GM18520 (cell line): ENCODE data around the gene VKORC1.

Source experiments
- ATAC-seq: cut with Tn5 transposase; IDR thresholded peaks from one replicate; pipeline ENCODE4 v1.9.1; 2021; ENCODE audit not compliant: unreplicated experiment

The VKORC1 gene

DNA sequence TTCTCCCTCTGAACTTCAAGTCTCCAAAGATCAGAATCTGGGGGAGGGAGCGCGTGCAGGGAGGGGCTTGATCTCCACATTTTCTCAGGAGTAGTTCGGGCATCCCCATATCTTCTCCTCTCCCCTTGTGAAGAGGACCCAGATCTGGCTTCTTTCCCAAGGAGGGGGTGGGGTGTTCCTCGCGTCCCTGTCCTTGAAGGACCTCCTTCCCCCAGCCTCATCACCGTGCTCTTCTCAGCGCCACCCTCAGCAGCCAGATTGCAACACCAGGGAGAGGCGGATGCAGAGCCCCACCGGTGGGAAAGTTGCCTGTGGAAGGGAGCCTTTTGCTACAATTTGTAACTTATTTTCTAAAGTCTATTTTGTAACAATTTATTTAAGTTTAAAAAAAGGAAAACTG is 11.5 kb downstream of the VKORC1 start:
- no peak for ATAC-seq

DNA sequence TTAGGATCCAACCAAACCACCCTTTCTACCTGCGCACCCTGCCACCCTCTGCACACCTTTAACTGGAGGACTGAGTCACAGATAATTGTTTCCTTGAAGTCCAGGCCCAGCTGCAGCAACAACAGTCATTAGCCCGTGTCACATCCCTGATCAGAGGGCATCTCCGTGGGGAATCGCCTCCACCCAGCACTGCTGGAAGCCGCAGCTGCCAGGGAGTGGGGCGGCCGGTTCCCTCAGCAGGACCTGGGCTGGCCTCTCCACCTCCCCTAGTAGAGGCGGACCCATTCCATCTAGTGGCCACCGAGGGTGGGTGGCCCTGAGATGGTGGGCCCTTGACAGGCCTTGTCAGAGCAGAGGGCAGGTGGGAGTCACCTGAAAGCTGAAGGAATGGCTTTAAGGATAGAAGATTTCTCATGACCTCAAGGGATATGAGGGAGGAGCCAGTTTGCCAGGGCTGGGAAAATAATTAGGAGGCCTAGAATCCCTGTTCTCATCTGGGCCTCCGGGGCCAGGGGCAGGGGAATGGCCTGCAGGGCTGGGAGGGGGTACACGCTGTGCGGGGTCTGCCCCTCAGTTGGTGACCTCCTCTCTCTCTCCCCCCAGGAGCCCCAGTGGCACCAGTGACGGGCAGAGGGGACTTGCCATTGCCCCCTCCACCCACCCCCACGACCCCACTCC is 12.1 kb downstream of the VKORC1 start:
- no peak for ATAC-seq

DNA sequence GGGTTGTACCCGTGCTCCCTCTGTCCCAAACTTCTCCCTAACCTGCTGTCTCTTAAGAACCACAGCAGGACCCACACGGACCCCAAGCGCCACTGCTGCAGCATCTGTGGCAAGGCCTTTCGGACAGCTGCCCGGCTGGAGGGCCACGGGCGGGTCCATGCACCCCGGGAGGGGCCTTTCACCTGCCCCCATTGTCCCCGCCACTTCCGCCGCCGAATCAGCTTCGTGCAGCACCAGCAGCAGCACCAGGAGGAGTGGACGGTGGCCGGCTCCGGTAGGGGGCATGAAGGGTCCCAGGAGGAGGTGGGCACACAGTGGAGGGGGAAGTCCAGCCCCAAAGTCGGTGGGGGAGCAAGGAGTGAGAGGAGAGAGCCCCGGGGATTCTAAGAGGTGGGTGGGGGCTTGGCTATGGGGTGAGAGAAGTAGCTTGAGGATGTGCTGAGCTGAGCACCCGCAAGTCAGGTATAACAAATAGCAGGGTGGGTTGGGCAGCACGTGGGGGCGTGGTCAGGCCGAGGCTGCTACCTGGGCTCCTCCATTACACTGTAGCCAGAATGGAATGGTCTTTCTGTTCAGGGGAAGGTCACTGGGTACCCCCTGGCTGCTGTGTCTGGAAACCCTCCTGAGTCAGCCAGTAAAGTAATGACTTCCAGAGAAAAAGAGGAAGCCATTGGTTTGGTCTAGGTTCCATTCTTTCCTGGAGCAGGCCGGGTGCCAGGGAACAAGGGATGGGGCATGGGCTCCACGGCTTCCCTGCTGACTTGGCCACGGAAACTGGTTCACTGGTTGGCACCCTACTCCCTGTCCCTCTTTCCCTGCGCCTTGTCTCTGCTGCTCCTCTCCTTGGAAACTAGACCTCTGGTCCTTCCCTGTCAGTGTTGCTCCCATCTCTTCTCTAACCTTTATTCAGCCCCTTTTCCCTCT is 12.9 kb downstream of the VKORC1 start:
- ATAC-seq, result no peak

DNA sequence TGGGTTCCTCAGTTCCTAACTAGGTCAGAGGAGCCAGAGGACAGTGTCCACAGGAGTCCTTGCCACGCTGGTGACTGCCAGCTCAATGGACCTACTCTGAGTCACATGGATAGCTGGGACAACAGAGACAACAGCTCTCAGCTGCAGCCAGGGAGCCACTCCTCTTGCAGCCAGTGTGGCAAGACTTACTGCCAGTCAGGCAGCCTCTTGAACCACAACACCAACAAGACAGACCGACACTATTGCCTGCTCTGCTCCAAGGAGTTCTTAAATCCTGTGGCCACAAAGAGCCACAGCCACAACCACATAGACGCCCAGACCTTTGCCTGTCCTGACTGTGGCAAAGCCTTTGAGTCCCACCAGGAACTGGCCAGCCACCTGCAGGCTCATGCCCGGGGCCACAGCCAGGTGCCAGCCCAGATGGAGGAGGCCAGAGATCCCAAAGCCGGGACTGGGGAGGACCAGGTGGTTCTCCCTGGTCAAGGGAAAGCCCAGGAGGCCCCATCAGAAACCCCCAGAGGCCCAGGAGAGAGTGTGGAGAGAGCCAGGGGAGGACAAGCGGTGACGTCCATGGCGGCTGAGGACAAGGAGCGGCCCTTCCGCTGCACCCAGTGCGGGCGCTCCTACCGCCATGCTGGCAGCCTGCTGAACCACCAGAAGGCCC is 13.7 kb downstream of the VKORC1 start:
- no peak for ATAC-seq

DNA sequence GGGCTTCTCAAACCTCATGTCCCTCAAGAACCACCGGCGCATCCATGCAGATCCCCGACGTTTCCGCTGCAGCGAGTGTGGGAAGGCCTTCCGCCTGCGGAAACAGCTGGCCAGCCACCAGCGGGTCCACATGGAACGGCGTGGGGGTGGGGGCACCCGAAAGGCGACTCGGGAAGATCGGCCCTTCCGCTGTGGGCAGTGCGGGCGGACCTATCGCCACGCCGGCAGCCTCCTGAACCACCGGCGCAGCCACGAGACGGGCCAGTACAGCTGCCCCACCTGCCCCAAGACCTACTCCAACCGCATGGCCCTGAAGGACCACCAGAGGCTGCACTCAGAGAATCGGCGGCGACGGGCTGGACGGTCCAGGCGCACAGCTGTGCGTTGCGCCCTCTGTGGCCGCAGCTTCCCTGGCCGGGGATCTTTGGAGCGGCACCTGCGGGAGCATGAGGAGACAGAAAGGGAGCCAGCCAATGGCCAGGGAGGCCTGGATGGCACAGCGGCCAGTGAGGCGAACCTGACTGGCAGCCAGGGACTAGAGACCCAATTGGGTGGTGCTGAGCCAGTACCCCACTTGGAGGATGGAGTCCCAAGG is 14.5 kb downstream of the VKORC1 start:
- no peak for ATAC-seq

DNA sequence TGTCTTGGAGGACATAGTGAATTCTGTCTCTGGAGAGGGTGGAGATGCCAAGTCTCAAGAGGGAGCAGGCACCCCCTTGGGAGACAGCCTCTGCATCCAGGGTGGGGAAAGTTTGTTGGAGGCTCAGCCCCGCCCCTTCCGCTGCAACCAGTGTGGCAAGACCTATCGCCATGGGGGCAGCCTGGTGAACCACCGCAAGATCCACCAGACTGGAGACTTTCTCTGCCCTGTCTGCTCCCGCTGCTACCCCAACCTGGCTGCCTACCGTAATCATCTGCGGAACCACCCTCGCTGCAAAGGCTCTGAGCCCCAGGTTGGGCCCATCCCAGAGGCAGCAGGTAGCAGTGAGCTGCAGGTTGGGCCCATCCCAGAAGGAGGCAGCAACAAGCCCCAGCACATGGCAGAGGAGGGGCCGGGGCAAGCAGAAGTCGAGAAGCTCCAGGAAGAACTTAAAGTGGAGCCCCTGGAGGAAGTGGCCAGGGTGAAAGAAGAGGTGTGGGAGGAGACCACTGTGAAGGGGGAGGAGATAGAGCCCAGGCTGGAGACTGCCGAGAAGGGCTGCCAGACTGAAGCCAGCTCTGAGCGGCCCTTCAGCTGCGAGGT is 15.2 kb downstream of the VKORC1 start:
- no peak for ATAC-seq

DNA sequence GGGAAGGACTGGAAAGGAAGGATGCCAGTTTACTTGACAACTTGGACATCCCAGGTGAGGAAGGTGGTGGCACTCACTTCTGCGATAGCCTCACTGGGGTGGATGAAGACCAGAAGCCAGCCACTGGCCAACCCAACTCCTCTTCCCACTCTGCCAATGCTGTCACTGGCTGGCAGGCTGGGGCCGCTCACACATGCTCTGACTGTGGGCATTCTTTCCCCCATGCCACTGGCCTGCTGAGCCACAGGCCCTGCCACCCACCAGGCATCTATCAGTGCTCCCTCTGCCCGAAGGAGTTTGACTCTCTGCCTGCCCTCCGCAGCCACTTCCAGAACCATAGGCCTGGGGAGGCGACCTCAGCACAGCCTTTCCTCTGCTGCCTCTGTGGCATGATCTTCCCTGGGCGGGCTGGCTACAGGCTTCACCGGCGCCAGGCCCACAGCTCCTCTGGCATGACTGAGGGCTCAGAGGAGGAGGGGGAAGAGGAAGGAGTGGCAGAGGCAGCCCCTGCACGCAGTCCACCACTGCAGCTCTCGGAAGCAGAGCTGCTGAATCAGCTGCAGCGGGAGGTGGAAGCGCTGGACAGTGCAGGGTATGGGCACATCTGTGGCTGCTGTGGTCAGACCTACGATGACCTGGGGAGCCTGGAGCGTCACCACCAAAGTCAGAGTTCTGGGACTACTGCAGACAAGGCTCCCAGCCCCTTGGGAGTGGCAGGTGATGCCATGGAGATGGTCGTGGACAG is 15.8 kb downstream of the VKORC1 start:
- ATAC-seq, result no peak

DNA sequence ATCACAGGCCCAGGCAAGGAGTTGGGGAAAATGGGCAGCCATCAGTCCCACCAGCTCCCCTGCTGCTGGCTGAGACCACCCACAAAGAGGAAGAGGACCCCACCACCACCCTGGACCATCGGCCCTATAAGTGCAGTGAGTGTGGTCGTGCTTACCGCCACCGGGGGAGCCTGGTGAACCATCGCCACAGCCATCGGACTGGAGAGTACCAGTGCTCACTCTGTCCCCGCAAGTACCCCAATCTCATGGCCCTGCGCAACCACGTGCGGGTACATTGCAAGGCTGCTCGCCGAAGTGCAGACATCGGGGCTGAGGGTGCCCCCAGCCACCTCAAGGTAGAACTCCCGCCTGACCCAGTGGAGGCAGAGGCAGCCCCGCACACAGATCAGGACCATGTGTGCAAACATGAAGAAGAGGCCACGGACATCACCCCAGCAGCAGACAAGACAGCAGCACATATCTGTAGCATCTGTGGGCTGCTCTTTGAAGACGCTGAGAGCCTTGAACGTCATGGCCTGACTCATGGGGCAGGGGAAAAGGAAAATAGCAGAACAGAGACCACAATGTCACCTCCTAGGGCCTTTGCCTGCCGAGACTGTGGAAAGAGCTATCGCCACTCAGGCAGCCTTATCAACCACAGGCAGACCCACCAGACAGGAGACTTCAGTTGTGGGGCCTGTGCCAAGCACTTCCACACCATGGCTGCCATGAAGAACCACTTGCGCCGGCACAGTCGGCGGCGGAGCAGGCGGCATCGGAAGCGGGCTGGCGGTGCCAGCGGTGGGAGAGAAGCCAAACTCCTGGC is 16.8 kb downstream of the VKORC1 start:
- ATAC-seq, result no peak

DNA sequence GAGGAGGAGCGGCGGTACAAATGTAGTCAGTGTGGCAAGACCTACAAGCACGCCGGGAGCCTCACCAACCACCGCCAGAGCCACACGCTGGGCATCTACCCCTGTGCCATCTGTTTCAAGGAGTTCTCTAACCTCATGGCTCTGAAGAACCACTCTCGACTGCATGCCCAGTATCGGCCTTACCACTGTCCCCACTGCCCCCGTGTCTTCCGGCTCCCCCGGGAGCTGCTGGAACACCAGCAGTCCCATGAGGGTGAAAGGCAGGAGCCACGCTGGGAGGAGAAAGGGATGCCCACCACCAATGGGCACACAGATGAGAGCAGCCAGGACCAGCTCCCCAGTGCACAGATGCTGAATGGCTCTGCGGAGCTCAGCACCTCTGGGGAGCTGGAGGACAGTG is 17.6 kb downstream of the VKORC1 start:
- no peak for ATAC-seq

DNA sequence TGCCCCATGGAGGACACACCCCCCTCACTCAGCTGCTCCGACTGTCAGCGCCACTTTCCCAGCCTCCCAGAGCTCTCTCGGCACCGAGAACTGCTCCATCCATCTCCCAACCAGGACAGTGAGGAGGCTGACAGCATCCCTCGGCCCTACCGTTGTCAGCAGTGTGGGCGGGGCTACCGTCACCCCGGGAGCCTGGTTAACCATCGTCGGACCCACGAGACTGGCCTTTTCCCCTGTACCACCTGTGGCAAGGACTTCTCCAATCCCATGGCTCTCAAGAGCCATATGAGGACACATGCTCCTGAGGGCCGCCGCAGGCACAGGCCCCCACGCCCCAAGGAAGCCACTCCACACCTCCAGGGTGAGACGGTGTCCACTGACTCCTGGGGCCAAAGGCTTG is 18.3 kb downstream of the VKORC1 start:
- ATAC-seq, result no peak

DNA sequence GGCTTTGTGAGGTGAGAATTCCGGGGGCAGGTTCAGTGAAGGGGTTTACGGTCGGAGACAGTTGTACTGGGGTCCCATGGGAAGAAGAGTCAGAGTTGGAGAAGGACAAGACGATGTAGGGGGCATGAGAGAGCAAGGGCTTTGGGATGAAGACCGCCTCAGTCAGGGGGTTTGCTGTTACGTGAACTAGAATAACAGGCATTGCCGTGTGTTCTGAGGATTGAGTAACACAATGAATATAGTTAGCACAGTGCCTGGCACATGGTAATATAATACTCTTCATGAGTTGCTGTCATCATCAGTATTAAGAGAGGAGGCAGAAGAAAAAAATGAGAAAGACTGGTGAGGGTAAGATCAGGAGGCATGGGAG is 19.8 kb downstream of the VKORC1 start:
- ATAC-seq, result no peak

DNA sequence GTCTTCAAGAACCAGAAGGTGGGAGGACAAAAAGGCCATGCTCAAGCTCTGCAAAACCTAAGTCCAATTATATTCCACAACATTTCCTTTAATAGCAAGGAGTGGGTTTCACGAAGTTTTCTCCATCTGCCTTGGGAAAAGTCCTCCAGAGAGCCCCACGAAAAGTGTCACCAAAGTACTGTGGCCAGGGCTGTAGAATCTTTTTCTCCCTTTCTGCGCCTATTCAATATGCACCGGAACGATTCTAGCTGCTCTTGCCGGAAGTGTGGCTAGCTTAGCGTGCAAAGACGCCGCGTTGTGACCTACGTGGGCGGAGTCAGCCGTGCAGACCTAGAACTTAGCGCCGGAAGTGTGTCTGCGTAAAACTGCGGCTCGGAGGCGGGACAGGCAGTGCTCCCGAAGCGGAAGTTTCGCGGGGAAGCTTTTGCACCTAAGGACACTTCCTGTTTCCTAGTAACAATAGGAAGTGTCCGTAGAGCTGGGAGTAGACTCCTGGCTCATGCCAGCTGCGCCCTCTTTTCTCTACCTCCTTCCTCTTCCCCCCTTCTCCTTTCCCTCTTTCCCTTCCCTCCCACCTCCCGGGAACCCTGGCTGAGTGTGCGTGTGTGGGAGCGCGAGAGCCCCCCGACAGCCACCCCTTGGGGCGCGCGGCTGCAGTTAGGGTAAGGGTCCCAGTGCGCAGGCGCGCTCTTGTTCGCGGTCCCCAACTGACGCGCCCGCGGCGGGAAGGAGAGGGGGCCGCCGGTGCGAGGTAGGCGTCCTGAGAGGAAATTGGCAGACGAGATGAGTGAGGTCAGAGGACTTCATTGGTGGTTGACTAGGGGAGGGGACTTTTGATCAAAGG is 20.4 kb downstream of the VKORC1 start, which contains the start of the genes ZNF646 and ZNF668:
ZNF646 (plus strand) TSS at position 453 of the 844 bp plus-strand sequence. CDS start 1,903 bp downstream, outside the sequence.
ZNF668 (minus strand) TSS at position 271 of the 844 bp plus-strand sequence. CDS start 9,781 bp downstream, outside the sequence.
- peak; percentile 57 for ATAC-seq

DNA sequence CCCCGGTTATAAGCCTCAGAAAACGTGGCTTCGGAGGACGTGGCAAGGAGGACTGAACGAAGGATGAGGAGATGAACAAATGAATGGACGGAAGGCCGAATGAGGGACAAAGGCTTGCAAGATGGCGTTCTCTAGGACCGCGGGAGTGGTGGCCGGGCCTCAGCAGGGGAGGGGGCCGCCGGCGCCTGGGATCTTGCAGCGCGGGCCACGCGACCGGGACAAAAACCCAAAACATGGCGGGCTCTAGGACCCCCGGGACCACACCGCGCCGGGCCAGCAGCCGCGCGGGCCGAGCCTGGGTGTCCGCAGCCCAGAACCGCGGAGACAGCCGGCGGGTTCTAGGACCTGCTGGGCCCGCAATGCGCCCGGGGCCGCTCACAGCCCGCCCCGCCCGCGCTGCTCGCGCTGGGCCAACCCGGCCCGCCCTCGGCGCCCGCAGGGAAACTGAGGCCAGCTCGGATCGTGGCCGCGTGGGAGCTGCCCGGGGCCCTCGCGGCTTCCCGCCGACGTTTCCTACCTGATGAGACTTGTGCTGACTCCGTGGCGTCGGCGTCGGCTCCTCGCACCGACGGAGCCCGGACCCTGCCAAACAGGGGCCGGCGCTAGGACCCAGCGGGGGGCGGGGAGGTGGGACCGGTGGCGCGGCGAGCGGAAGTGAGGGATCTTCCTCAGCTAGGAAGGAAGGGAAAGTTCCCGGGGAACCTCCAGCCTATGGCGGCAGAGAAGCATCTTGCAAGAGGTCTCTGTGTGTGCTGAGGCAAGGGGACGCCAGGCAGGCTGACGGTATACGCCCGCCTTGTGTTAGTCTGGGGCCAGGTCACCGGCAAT is 21.2 kb downstream of the VKORC1 start:
- peak; percentile 40 for ATAC-seq

DNA sequence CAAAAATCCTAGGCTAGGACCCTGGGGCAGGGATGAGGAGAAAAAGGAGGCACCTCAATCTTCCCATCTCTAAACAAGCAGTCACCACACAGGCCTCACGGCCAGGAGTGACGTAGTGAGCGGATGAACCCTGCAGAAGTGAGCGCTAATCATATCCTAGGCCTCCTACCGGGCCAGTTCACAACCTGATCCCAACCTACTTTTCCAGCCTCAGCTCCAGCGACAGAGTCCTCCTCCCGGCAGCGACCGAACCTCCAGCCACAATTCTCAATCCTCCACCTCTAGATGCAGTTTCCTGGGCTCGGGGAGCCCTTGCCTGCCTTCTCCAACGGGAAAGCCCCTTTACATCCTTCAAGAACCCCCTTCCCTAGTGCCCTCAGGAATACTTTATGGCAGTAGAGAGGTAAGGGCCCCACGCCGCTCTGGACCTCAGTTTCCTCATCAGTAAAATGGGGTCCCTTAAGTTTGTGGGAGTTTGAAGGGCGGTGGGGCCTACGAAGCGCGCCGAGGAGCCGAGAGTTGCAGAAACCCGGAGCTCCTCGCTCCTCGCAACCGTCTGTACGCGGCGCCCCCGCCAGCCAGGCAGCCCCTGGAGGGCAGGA is 22.0 kb downstream of the VKORC1 start:
- ATAC-seq, result no peak

DNA sequence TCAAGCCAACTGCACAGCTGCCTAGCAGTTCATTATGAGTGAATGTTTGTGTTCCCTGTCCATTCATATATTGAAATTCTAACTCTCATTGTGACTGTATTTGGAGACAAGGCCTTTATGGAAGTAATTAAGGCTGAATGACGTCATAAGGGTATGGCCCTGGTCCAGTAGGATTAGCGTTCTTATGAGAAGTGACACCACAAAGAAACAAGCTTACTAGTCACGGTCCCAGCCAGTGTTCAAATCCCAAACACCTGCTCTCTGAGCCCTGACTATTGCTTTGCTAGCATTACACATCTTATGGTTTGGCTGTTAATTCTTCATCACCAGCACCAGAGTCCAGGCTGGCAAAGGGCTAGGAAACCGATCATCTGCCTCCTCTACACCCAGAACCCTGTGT is 22.7 kb downstream of the VKORC1 start:
- no peak for ATAC-seq

DNA sequence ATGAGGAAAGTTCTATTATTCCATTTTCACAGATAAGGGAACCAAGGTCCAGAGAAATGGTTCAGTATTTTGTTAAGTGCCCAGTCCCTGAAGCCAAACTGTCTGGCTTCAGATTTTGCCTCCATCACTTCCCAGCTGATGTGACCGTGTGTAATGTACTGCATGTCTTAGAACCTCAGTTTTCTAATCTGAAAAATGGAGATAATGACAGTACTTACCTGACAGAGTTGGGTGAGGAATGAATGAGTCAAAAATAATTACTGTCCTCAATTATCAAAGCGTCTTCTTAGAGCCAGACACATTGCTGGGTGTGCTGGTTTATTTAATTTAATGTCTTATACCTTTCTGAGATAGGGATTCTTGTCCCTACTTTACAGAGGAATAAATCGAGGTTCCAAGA is 27.3 kb downstream of the VKORC1 start:
- ATAC-seq, result no peak

DNA sequence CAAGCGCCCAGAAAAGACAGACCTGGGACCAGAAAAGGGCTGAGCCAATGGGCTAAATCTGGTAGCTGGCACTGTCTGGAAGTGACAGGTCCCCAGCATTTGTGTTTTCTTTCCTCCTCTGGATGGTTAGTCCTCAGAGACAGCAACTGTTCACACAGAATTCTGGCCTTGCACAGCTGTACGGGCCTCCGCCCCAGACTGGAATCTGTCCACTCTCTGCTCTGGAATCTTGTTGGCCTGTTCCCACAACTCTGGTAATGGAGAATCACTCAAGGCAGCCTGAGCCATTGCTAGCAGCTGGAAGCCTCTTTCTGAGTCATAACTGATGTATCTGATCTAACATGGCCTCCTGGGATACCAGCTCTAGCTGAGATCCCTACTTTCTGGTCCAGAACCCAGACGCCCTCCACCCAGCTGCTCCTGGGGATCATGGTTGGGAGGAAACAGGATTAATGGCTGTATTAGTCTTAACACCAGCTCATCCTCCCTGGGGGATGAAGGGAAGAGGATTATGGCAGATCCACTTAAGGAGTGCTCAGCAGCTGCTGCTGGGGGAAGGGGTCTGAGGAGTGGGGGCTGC is 29.6 kb downstream of the VKORC1 start:
- no peak for ATAC-seq
